IMR-90 (cell line): ENCODE results near the gene VPS72. TPM values are rescaled to one million over a fixed set of nuclear protein-coding genes. Genes with fewer than 3 reads are reported as not detected.

Source experiments
- ATAC-seq: fragments of 200-7000 bp; cut with Tn5 transposase; 2 replicates; pipeline ENCODE4 v1.9.1; 2020; ENCODE audit warnings: low read depth, mild to moderate bottlenecking, moderate library complexity
- BruUV-seq: library from RNA; stranded (reverse); fragments of 400-500 nt; replicated peaks from 2 replicates; lab custom pipeline; 2021; lab: Mats Ljungman, UMichigan
- CTCF ChIA-PET: fragments of 300-600 bp; formaldehyde crosslinking; extraction: SDS; loops from one replicate; lab custom pipeline; 2021; ENCODE audit warnings: antibody characterized with exemption; lab: Yijun Ruan, JAX
- POLR2A ChIA-PET: fragments of 300-600 bp; sonication (Branson Sonifier 250); formaldehyde crosslinking; loops from one replicate; lab custom pipeline; 2022; ENCODE audit warnings: antibody characterized with exemption; ENCODE audit not compliant: unreplicated experiment; lab: Charles Lee
- DNase-seq: peaks from one replicate; pipeline ENCODE4 v3.0.0; 2013
- H2AFZ ChIP-seq: replicated peaks from 2 replicates; pipeline ENCODE3; 2013; ENCODE audit warnings: low read length, mild to moderate bottlenecking; ENCODE audit not compliant: poor library complexity
- H2AK5ac ChIP-seq: 2 replicates; pipeline ENCODE4 v1.6.1; 2013; ENCODE audit warnings: low read depth, low read length, inconsistent platforms
- H2AK9ac ChIP-seq: replicated peaks from 2 replicates; pipeline ENCODE3; 2013; ENCODE audit warnings: mild to moderate bottlenecking, low read depth, low read length, moderate library complexity; ENCODE audit not compliant: poor library complexity
- H2BK120ac ChIP-seq: 2 replicates; pipeline ENCODE4 v1.6.1; 2013; ENCODE audit warnings: low read depth, low read length, inconsistent platforms
- H2BK15ac ChIP-seq: 3 replicates; pipeline ENCODE4 v1.6.1; 2013; ENCODE audit warnings: low read depth, low read length, inconsistent platforms
- H2BK20ac ChIP-seq: 2 replicates; pipeline ENCODE4 v1.6.1; 2013; ENCODE audit warnings: low read depth, mild to moderate bottlenecking, inconsistent platforms, low read length, moderate library complexity
- H2BK5ac ChIP-seq: 2 replicates; pipeline ENCODE4 v1.6.1; 2013; ENCODE audit warnings: mild to moderate bottlenecking, low read depth, low read length, inconsistent platforms; ENCODE audit not compliant: poor library complexity, severe bottlenecking
- H3K14ac ChIP-seq: replicated peaks from 2 replicates; pipeline ENCODE4 v1.6.1; 2013; ENCODE audit warnings: low read depth, low read length, inconsistent platforms
- H3K18ac ChIP-seq: 2 replicates; pipeline ENCODE4 v1.6.1; 2013; ENCODE audit warnings: low read depth, low read length, control low read depth
- H3K23ac ChIP-seq: 2 replicates; pipeline ENCODE4 v1.6.1; 2013; ENCODE audit warnings: low read depth, low read length, inconsistent platforms
- H3K27ac ChIP-seq: 2 replicates; pipeline ENCODE4 v1.5.1; 2013; ENCODE audit warnings: mild to moderate bottlenecking, control low read depth, low read length; ENCODE audit not compliant: insufficient read depth
- H3K27me3 ChIP-seq: 2 replicates; pipeline ENCODE4 v1.6.1; 2013; ENCODE audit warnings: low read length; ENCODE audit not compliant: control insufficient read depth, insufficient read depth
- H3K36me3 ChIP-seq: 2 replicates; pipeline ENCODE4 v1.6.1; 2013; ENCODE audit warnings: low read length, mixed read lengths; ENCODE audit not compliant: control insufficient read depth, insufficient read depth
- H3K4ac ChIP-seq: 2 replicates; pipeline ENCODE4 v1.6.1; 2013; ENCODE audit warnings: low read depth, low read length, inconsistent platforms
- H3K4me1 ChIP-seq: 2 replicates; pipeline ENCODE4 v1.6.1; 2013; ENCODE audit warnings: low read length, mixed read lengths; ENCODE audit not compliant: control insufficient read depth, insufficient read depth
- H3K4me2 ChIP-seq: 2 replicates; pipeline ENCODE4 v1.6.1; 2013; ENCODE audit warnings: low read depth, mild to moderate bottlenecking, control low read depth, low read length, moderate library complexity
- H3K4me3 ChIP-seq: 2 replicates; pipeline ENCODE4 v1.5.1; 2013; ENCODE audit warnings: low read depth, mild to moderate bottlenecking, control low read depth, low read length, moderate library complexity; ENCODE audit not compliant: insufficient read depth
- H3K56ac ChIP-seq: 2 replicates; pipeline ENCODE4 v1.6.1; 2013; ENCODE audit warnings: low read length, inconsistent platforms; ENCODE audit not compliant: insufficient read depth; ENCODE audit errors: extremely low read depth
- H3K79me1 ChIP-seq, 2 experiments: 2 replicates each; pipeline ENCODE4 v1.6.1; 2013; ENCODE audit warnings: low read length in 2 of 2, inconsistent platforms in 1 of 2, low read depth in 1 of 2
- H3K9ac ChIP-seq: 2 replicates; pipeline ENCODE4 v1.6.1; 2013; ENCODE audit warnings: low read depth, low read length, control low read depth
- H3K9me1 ChIP-seq: 2 replicates; pipeline ENCODE4 v1.6.1; 2013; ENCODE audit warnings: low read length, inconsistent platforms; ENCODE audit not compliant: insufficient read depth
- H3K9me3 ChIP-seq: 2 replicates; pipeline ENCODE4 v1.6.1; 2013; ENCODE audit warnings: low read length; ENCODE audit not compliant: control insufficient read depth, insufficient read depth
- H4K20me1 ChIP-seq: 2 replicates; pipeline ENCODE4 v1.6.1; 2013; ENCODE audit warnings: low read length, inconsistent platforms; ENCODE audit not compliant: insufficient read depth
- H4K5ac ChIP-seq: 2 replicates; pipeline ENCODE4 v1.6.1; 2013; ENCODE audit warnings: mild to moderate bottlenecking, low read depth, low read length, control low read depth
- H4K8ac ChIP-seq, 2 experiments: 2 replicates each; pipeline ENCODE4 v1.6.1; 2013; ENCODE audit warnings: low read depth in 2 of 2, low read length in 2 of 2, control low read depth in 1 of 2, inconsistent platforms in 1 of 2
- H4K91ac ChIP-seq: 2 replicates; pipeline ENCODE4 v1.6.1; 2013; ENCODE audit warnings: low read depth, low read length, inconsistent platforms; ENCODE audit not compliant: insufficient read depth
- MXI1 ChIP-seq: IDR thresholded peaks from 2 replicates; pipeline ENCODE4 v1.6.1; 2012; ENCODE audit warnings: low read depth, mild to moderate bottlenecking, low read length, moderate library complexity, borderline replicate concordance
- WGBS, 2 experiments: methylation state at CpG; one replicate each; pipeline versions ENCODE4 v1.1.5 to v1.1.7; 2013; ENCODE audit warnings: missing lambda C conversion rate in 2 of 2; ENCODE audit not compliant: insufficient read length in 1 of 2; ENCODE audit errors: extremely low coverage in 2 of 2; 5-methylcytosine and 5-hydroxymethylcytosine counted together
- dilution Hi-C: fragments of 300-500 bp; cut with HindIII; formaldehyde crosslinking; loops from one replicate; pipeline ENCODE4 v1.14.3; 2018; ENCODE audit warnings: low sequenced_read_pairs; ENCODE audit not compliant: unreplicated experiment
- in situ Hi-C: fragments of 300-500 bp; cut with MboI; formaldehyde crosslinking; loops from 3 replicates; pipeline ENCODE4 v1.14.3; 2019; ENCODE audit warnings: low sequenced_read_pairs, inconsistent platforms, mixed read lengths
- intact Hi-C: fragments of 100-400 bp; cut with micrococcal nuclease; formaldehyde crosslinking; loops from 2 replicates; pipeline ENCODE4 v1.10.0; 2022
- polyA plus RNA-seq, 3 experiments: library from polyadenylated mRNA; depleted of rRNA; stranded (reverse); fragments of >200 nt; gene quantifications; 2 replicates each; pipeline ENCODE4 v1.2.3, GENCODE V29; 2012; ENCODE audit warnings: low replicate concordance in 1 of 3
- total RNA-seq: library from RNA; depleted of rRNA; stranded (reverse); fragments of >200 nt; gene quantifications from 2 replicates; pipeline ENCODE4 v1.2.3, GENCODE V29; 2012

VPS72 gene
- total and polyA plus RNA-seq, 2 of the 4 experiments (the other 2 are of a cell fraction): 51.3 to 62.3 TPM

DNA sequence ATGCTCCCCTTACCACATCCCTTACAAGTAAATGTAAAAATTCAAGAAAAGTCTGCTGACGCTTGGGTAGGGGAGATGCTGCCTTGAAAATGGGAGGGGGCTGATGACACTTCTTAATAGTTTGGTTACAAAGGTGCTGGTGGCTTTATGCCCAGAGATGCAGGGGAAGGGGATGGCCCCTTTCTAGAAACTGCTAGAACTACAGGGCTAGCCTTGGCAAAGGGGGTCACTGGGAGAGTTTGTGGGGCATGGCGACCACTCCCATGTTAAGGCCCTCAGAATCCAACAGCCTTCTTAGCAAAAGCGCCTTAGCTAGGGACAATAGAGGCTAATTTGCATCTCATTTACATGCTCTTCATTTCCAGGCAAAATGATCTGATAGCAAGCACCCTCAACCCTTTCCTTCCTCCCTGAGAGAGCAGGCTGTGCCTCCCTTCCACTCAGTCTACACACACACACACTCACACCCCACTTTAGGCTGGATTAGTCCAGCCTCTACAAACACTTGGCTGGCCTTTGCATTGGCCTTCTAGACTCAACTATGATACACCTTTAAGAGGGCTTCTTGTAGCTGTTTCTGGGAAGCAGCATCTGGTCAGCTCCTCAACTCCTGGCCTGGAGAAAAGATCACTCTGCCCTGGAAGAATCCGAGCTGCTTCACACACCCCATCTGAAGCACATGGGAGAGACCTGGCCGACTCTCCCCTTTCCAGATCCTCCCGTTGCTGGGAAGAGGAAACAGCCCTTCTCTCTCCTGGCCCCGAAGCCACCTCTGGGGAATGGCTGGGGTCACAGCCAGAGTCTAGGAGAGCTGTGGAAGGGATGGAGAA lies 45.3 kb downstream of the VPS72 start:
- in situ Hi-C loops: no loop called here
- no peak overlapping the region for H2BK120ac ChIP-seq
- peaks cover 5% of the 10 kb centered on the region for H3K4me1 ChIP-seq
- no peak overlapping the region for H2AK9ac ChIP-seq
- peaks cover 5% of the 10 kb centered on the region; the same call in 1 of the 2 replicates for H4K20me1 ChIP-seq
- H3K4me3 ChIP-seq: no peak overlapping the region
- intact Hi-C loops: loop anchor here (5.0 kb wide), 1 partner anchor 72 kb away; the partner anchor contains the start of gene GABPB2
- ChIA-PET CTCF (interaction anchor here (1.1 kb wide), 1 partner anchor 41 kb away, joined by 3 read pairs; no protein-coding TSS in a partner anchor), POLR2A (no interaction called here)
- H2BK15ac ChIP-seq: no peak overlapping the region
- peaks cover 2% of the 10 kb centered on the region; the same call in 1 of the 2 replicates for H3K27me3 ChIP-seq
- H3K4me2 ChIP-seq: no peak overlapping the region
- no peak overlapping the region for H3K14ac ChIP-seq
- 82% methylated on average over 2 of the region's 7 CpGs; no CpG with 5 or more reads in 1 of the 2 experiments for WGBS, 2 experiments
- DNase-seq (no peak), ATAC-seq (no peak)
- H3K36me3 ChIP-seq: no peaks in the 10 kb centered on the region; the same call in 1 of the 2 replicates
- H3K27ac ChIP-seq: no peak overlapping the region
- peaks cover 0 to 6% of the 10 kb centered on the region in 2 experiments; a peak in 1 of 4 replicates for H3K79me1 ChIP-seq
- H3K4ac ChIP-seq: no peak overlapping the region
- H3K56ac ChIP-seq: no peak overlapping the region
- no peak overlapping the region for H2BK5ac ChIP-seq
- no peak overlapping the region for H4K91ac ChIP-seq
- H4K5ac ChIP-seq: no peak overlapping the region
- H3K18ac ChIP-seq: no peak overlapping the region
- TF ChIP-seq MXI1: no peak
- no peak overlapping the region for H2AK5ac ChIP-seq
- no peak overlapping the region for H2BK20ac ChIP-seq
- no peak overlapping the region for H4K8ac ChIP-seq
- dilution Hi-C loops: no loop called here
- H3K9me1 ChIP-seq: peaks cover 4% of the 10 kb centered on the region; the same call in 1 of the 2 replicates
- no peak overlapping the region for H3K23ac ChIP-seq
- BruUV-seq: no TSS peak
- H3K9ac ChIP-seq: no peak overlapping the region
- no peaks in the 10 kb centered on the region for H3K9me3 ChIP-seq
- H2AFZ ChIP-seq: no peak overlapping the region
